ENCODE data around the gene CD99.
"Not testable (repeated sequence)": the region's sequence is repeated elsewhere in the genome, so short reads cannot be mapped to it uniquely, and the experiment has no call there.

The CD99 gene

GRCh38 chrX:2774057-2774456, 83.0 kb downstream of the CD99 start:
- no peak for DNase-seq (ENCODE audit: low spot score)

- no peak for DNase-seq (ENCODE audit: low spot score)
These were observed 83.7 kb downstream of the CD99 start for GRCh38 chrX:2774776-2775175.

GRCh38 chrX:2780472-2781225, 89.6 kb downstream of the CD99 start:
- DNase-seq (ENCODE audit: low spot score): not testable (repeated sequence)

- no peak for DNase-seq (ENCODE audit: low spot score)
These were observed 90.1 kb downstream of the CD99 start for GRCh38 chrX:2781226-2781571.

- no peak for DNase-seq (ENCODE audit: low spot score)
These were observed 90.6 kb downstream of the CD99 start for GRCh38 chrX:2781698-2782097.

GRCh38 chrX:2782171-2782570, 91.1 kb downstream of the CD99 start:
- DNase-seq (ENCODE audit: low spot score): no peak

GRCh38 chrX:2782778-2783177, 91.7 kb downstream of the CD99 start:
- no peak for DNase-seq (ENCODE audit: low spot score)

- no peak for DNase-seq (ENCODE audit: low spot score)
These were observed 92.9 kb downstream of the CD99 start for GRCh38 chrX:2784026-2784425.

GRCh38 chrX:2785538-2785937, 94.4 kb downstream of the CD99 start:
- DNase-seq (ENCODE audit: low spot score): no peak

GRCh38 chrX:2788980-2789379, 97.9 kb downstream of the CD99 start:
- DNase-seq (ENCODE audit: low spot score): no peak

- DNase-seq (ENCODE audit: low spot score): no peak
These were observed 98.5 kb downstream of the CD99 start for GRCh38 chrX:2789569-2789968.

Measured in ecto neural progenitor cell (in vitro differentiated cells).